K562 (cell line): ENCODE measurements around the gene SPTSSA. TPM values are rescaled to one million over a fixed set of nuclear protein-coding genes. Genes with fewer than 3 reads are reported as not detected.

Source experiments
- ATAC-seq: fragments of 200-7000 bp; cut with Tn5 transposase; 3 replicates; pipeline ENCODE4 v1.9.1; 2020; ENCODE audit warnings: moderate library complexity
- BruUV-seq: library from RNA; stranded (reverse); fragments of 400-500 nt; replicated peaks from 2 replicates; lab custom pipeline; 2021; lab: Mats Ljungman, UMichigan
- CTCF ChIA-PET: fragments of 300-600 bp; formaldehyde crosslinking; extraction: SDS; loops from one replicate; lab custom pipeline; 2021; ENCODE audit warnings: low intra/inter-chr PET ratio; lab: Yijun Ruan, JAX
- POLR2A ChIA-PET: fragments of 300-600, 350-650 bp; sonication (Branson Sonifier 250); formaldehyde crosslinking; extraction: SDS; loops from one replicate; lab custom pipeline; 2021; ENCODE audit warnings: antibody characterized with exemption, inconsistent platforms; lab: Yijun Ruan, JAX
- DNase-seq, 4 experiments: peaks; one replicate each; pipeline versions ENCODE4 v3.0.0 to v3.0.0-alpha.2; 2011 to 2018; ENCODE audit warnings: low spot score in 3 of 4, mixed read lengths in 3 of 4; ENCODE audit errors: extremely low read depth in 1 of 4
- FAIRE-seq: peaks from 2 replicates; lab custom pipeline; 2011; peaks lifted over from hg19 to GRCh38; lab: Jason Lieb, UNC
- H2AFZ ChIP-seq: 2 replicates; pipeline ENCODE4 v1.6.0; 2011; ENCODE audit warnings: low read depth, low read length, control low read depth, inconsistent platforms
- H3K27ac ChIP-seq: fragments of 200-600 bp; 3 replicates; pipeline ENCODE4 v1.8.0; 2011; ENCODE audit warnings: low read depth, mild to moderate bottlenecking, control low read depth, inconsistent platforms, low read length, moderate library complexity, mixed read lengths; ENCODE audit errors: extremely low read depth
- H3K27me3 ChIP-seq, 2 experiments: fragments of 300-600 bp in 1 of 2; 2 replicates in 1 of 2; 3 replicates in 1 of 2; pipeline versions ENCODE4 v1.6.0 to v1.8.0; 2011; ENCODE audit warnings: inconsistent platforms in 2 of 2, low read length in 2 of 2, mild to moderate bottlenecking in 1 of 2, mixed read lengths in 1 of 2, moderate library complexity in 1 of 2; ENCODE audit not compliant: control insufficient read depth in 2 of 2, insufficient read depth in 2 of 2
- H3K36me3 ChIP-seq: fragments of 300-600 bp; 3 replicates; pipeline ENCODE4 v1.8.0; 2011; ENCODE audit warnings: mild to moderate bottlenecking, low read length, inconsistent platforms; ENCODE audit not compliant: control insufficient read depth, insufficient read depth
- H3K4me1 ChIP-seq, 2 experiments: fragments of 200-600 bp in 1 of 2; replicated peaks in 1 of 2; 2 replicates in 1 of 2; 3 replicates in 1 of 2; pipeline versions ENCODE4 v1.5.1 to v1.8.0; 2011; ENCODE audit warnings: inconsistent platforms in 2 of 2, low read length in 2 of 2, mild to moderate bottlenecking in 1 of 2, mixed read lengths in 1 of 2, moderate library complexity in 1 of 2; ENCODE audit not compliant: control insufficient read depth in 2 of 2, insufficient read depth in 2 of 2
- H3K4me2 ChIP-seq: 2 replicates; pipeline ENCODE4 v1.6.1; 2011; ENCODE audit warnings: low read length, control low read depth, inconsistent platforms, mixed read lengths; ENCODE audit not compliant: insufficient read depth
- H3K4me3 ChIP-seq: fragments of 200-600 bp; sonication (generic), shearing (Covaris generic); 2 replicates; pipeline ENCODE4 v1.5.1; 2016; ENCODE audit warnings: control low read depth, inconsistent platforms
- H3K79me2 ChIP-seq: fragments of 200-600 bp; 3 replicates; pipeline ENCODE4 v1.8.0; 2011; ENCODE audit warnings: low read length, inconsistent platforms; ENCODE audit not compliant: control insufficient read depth, insufficient read depth
- H3K9ac ChIP-seq, 2 experiments: 2 replicates each; pipeline versions ENCODE4 v1.6.0 to v1.6.1; 2011; ENCODE audit warnings: low read depth in 2 of 2, low read length in 2 of 2, control low read depth in 1 of 2, inconsistent platforms in 1 of 2, mild to moderate bottlenecking in 1 of 2, mixed read lengths in 1 of 2; ENCODE audit not compliant: insufficient read depth in 1 of 2
- H3K9me1 ChIP-seq: one replicate; pipeline ENCODE4 v1.6.0; 2011; ENCODE audit warnings: inconsistent platforms, mild to moderate bottlenecking, low read length, moderate library complexity; ENCODE audit not compliant: control insufficient read depth, insufficient read depth
- H3K9me3 ChIP-seq: replicated peaks from 2 replicates; pipeline ENCODE4 v1.5.1; 2011; ENCODE audit warnings: low read depth, low read length, inconsistent platforms; ENCODE audit not compliant: control insufficient read depth, insufficient read depth
- H4K20me1 ChIP-seq: replicated peaks from 2 replicates; pipeline ENCODE4 v1.6.1; 2011; ENCODE audit warnings: low read length, inconsistent platforms, mixed read lengths; ENCODE audit not compliant: control insufficient read depth, insufficient read depth
- CBX1 ChIP-seq: sonication (generic); IDR thresholded peaks from 2 replicates; pipeline ENCODE4 v1.6.1; 2016; ENCODE audit warnings: antibody characterized with exemption, low read depth, mild to moderate bottlenecking
- MTA2 ChIP-seq: fragments of 450-650 bp; IDR thresholded peaks from 2 replicates; pipeline ENCODE4 v1.6.1; 2016; ENCODE audit warnings: low read depth
- SRSF3 ChIP-seq: fragments of 200-400 bp; formaldehyde crosslinking; IDR thresholded peaks from 2 replicates; pipeline ENCODE4 v1.6.1; 2016; ENCODE audit warnings: mild to moderate bottlenecking, low read length, moderate library complexity; ENCODE audit not compliant: insufficient read depth
- WGBS: fragments of 100-300 bp; shearing (Covaris generic); methylation state at CpG from one replicate; pipeline ENCODE4 v1.1.6; 2016; ENCODE audit warnings: low coverage, mixed read lengths; ENCODE audit not compliant: insufficient coverage; ENCODE audit errors: missing lambda C conversion rate; 5-methylcytosine and 5-hydroxymethylcytosine counted together
- in situ Hi-C: fragments of 300-500 bp; cut with MboI; formaldehyde crosslinking; loops from 4 replicates; pipeline ENCODE4 v1.15.0; 2018; ENCODE audit warnings: inconsistent platforms, mixed read lengths
- intact Hi-C: fragments of 100-400 bp; cut with micrococcal nuclease; formaldehyde crosslinking; loops from 2 replicates; pipeline ENCODE4 v1.14.2; 2022
- polyA plus RNA-seq, 8 experiments: library from polyadenylated mRNA; depleted of rRNA in 4 of 8; stranded (reverse) in 5 of 8; unstranded in 3 of 8; fragments of >200 nt; fragmentation: Nextera tagmentation in 2 of 8; fragmentation: Illumina TruSeq in 1 of 8; extraction: Ambion mirVana in 2 of 8; extraction: Trizol in 1 of 8; gene quantifications; 2 replicates each; pipeline versions ENCODE4 v1.2.1 to v1.2.3, GENCODE V29; 2011 to 2014; ENCODE audit warnings: inconsistent platforms in 1 of 8, missing spikeins in 1 of 8
- total RNA-seq, 7 experiments: library from RNA; depleted of rRNA in 6 of 7; stranded (reverse); fragments of >200 nt in 6 of 7; fragmentation: Illumina TruSeq in 2 of 7; extraction: Trizol in 2 of 7; gene quantifications; 2 replicates each; pipeline versions ENCODE4 v1.2.1 to v1.2.3, GENCODE V29; 2011 to 2021; ENCODE audit warnings: low replicate concordance in 1 of 7
- TF ChIP-seq, protein P1 (sequence below): sonication (generic); formaldehyde crosslinking; IDR thresholded peaks from 2 replicates; pipeline ENCODE4 v1.8.0; 2022; ENCODE audit warnings: missing genetic modification reagents, mild to moderate bottlenecking, borderline replicate concordance
- TF ChIP-seq, protein P2 (sequence below): fragments of 150-350 bp; conservative IDR thresholded peaks from 2 replicates; pipeline ENCODE4 v1.6.1; 2014; ENCODE audit warnings: low read length

Gene SPTSSA
- total and polyA plus RNA-seq, 9 of the 15 experiments (the other 6 are each of a cell fraction or from before 2014, with no cell fraction given) = 6.8 to 35.7 (median 22.0) TPM

DNA sequence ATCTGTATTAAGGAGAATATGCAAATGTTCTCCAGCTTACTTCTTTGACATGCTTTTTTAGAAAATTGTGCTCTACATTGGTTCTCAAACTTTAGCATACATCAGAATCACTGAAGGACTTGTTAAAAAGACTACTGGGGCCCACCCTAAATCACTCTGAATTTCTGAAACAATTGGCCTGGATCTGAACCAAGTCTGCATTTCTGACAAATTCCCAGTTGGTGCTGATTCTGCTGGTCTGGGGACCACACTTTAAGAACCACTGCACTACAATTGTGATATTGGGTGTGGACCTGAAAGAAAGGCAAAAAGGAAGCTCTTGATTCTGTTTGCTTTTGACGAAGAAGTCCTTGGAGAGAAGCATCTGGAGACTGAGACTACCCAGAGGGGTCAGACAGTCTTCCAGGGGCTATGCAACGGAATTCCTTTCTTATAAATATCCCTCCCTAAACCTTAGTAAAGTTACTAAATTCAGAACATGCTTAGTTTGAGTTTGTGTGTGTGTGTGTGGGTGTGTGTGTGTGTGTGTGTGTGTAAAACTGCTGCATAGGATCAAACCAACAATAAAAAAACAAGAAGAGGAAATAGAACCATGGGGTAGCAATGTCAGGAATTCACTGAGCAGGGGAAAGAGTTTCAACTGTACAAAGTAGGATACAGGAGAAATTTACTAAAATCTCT is 40.6 kb upstream of the SPTSSA start:
- ChIA-PET CTCF (no interaction called here), POLR2A (no interaction called here)
- no peaks in the 10 kb centered on the region for H3K79me2 ChIP-seq
- no peak for DNase-seq
- no peak for FAIRE-seq
- H4K20me1 ChIP-seq = no peaks in the 10 kb centered on the region
- no peak overlapping the region for H3K4me2 ChIP-seq
- H3K4me3 ChIP-seq = no peak overlapping the region
- no peak overlapping the region for H3K9ac ChIP-seq
- TF ChIP-seq, protein P1, sequence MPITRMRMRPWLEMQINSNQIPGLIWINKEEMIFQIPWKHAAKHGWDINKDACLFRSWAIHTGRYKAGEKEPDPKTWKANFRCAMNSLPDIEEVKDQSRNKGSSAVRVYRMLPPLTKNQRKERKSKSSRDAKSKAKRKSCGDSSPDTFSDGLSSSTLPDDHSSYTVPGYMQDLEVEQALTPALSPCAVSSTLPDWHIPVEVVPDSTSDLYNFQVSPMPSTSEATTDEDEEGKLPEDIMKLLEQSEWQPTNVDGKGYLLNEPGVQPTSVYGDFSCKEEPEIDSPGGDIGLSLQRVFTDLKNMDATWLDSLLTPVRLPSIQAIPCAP (CRISPR knock-in tag) = no peak
- TF ChIP-seq SRSF3 = no peak
- TF ChIP-seq CBX1 = no peak
- TF ChIP-seq, protein P2, sequence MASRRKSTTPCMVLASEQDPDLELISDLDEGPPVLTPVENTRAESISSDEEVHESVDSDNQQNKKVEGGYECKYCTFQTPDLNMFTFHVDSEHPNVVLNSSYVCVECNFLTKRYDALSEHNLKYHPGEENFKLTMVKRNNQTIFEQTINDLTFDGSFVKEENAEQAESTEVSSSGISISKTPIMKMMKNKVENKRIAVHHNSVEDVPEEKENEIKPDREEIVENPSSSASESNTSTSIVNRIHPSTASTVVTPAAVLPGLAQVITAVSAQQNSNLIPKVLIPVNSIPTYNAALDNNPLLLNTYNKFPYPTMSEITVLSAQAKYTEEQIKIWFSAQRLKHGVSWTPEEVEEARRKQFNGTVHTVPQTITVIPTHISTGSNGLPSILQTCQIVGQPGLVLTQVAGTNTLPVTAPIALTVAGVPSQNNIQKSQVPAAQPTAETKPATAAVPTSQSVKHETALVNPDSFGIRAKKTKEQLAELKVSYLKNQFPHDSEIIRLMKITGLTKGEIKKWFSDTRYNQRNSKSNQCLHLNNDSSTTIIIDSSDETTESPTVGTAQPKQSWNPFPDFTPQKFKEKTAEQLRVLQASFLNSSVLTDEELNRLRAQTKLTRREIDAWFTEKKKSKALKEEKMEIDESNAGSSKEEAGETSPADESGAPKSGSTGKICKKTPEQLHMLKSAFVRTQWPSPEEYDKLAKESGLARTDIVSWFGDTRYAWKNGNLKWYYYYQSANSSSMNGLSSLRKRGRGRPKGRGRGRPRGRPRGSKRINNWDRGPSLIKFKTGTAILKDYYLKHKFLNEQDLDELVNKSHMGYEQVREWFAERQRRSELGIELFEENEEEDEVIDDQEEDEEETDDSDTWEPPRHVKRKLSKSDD = no peak
- TF ChIP-seq MTA2 = no peak
- no peak overlapping the region for H2AFZ ChIP-seq
- intact Hi-C loops (no loop called here), in situ Hi-C loops (no loop called here)
- no peaks in the 10 kb centered on the region for H3K36me3 ChIP-seq
- H3K27ac ChIP-seq = no peak overlapping the region
- no peaks in the 10 kb centered on the region for H3K9me1 ChIP-seq
- H3K9me3 ChIP-seq = no peaks in the 10 kb centered on the region
- peaks cover 0 to 6% of the 10 kb centered on the region in 2 experiments; a peak in 3 of 5 replicates for H3K4me1 ChIP-seq
- ATAC-seq = no peak
- WGBS = 44% methylated on average over 1 of the region's 2 CpGs
- no peaks in the 10 kb centered on the region for H3K27me3 ChIP-seq
- BruUV-seq = no TSS peak
